Measurements from ENCODE around the gene EVL.

EVL gene

DNA sequence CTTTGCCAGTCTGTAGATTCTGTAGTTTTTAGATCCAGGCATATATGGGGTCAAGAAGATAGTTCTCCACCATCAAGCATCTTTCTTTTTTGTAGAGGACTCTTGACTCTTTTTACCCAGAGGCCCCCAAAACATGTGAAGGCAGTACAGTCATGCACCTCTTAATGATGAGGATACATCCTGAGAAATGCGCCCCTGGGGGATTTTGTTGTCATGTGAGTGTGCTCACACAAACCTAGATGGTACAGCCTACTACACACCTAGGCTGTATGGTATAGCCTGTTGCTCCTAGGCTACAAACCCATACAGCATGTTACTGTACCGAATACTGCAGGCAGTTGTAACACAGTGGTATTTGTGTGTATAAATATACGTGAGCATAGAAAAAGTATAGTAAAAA is 23.0 kb downstream of the EVL start:
- ChIA-PET POLR2A (no interaction called here), CTCF (no interaction called here)
- TF ChIP-seq, protein P1, sequence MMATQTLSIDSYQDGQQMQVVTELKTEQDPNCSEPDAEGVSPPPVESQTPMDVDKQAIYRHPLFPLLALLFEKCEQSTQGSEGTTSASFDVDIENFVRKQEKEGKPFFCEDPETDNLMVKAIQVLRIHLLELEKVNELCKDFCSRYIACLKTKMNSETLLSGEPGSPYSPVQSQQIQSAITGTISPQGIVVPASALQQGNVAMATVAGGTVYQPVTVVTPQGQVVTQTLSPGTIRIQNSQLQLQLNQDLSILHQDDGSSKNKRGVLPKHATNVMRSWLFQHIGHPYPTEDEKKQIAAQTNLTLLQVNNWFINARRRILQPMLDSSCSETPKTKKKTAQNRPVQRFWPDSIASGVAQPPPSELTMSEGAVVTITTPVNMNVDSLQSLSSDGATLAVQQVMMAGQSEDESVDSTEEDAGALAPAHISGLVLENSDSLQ (IDR thresholded peaks at IDR 0.05), result no peak
- TF ChIP-seq FOXA1 (IDR thresholded peaks at IDR 0.05) (no peak), BHLHE40 (IDR thresholded peaks at IDR 0.05; ENCODE audit: borderline replicate concordance) (no peak), ARNT (IDR thresholded peaks at IDR 0.05) (no peak), TARDBP (IDR thresholded peaks at IDR 0.05) (no peak), NFRKB (IDR thresholded peaks at IDR 0.05) (no peak), HDGF (IDR thresholded peaks at IDR 0.05; ENCODE audit: borderline replicate concordance) (no peak), LEF1 (IDR thresholded peaks at IDR 0.05; ENCODE audit: borderline replicate concordance) (no peak), SUZ12 (IDR thresholded peaks at IDR 0.05) (no peak), FOXK2 (IDR thresholded peaks at IDR 0.05) (no peak), L3MBTL2 (conservative IDR thresholded peaks at IDR 0.05) (no peak), ELF4 (IDR thresholded peaks at IDR 0.05) (no peak), SP1 (IDR thresholded peaks at IDR 0.05) (no peak), FOXM1 (IDR thresholded peaks at IDR 0.05; ENCODE audit: borderline replicate concordance) (no peak), ZNF384 (IDR thresholded peaks at IDR 0.05) (no peak), CTBP1 (IDR thresholded peaks at IDR 0.05; ENCODE audit: borderline replicate concordance) (no peak)
- DNase-seq (ENCODE audit: extremely low spot score), result no peak

DNA sequence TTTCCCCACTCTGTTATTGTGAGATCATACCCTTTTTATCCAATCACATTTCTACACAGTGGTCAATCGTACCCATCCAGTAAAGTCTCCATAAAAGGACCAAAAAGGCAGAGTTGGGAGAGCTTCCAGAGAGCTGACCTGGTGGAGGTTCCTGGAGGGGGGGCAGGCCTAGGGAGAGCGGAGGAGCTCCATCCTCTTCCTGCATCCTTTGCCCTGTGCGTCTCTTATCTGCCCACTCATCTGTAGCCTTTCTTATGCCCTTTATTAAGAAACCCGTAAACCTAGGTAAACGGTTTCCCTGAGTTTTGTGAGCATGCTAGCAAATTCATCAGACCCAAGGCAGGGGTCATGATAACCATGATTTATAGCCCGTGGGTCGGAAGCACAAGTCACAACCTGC is 26.2 kb downstream of the EVL start:
- CTCF ChIA-PET, result interaction anchor here (0.7 to 1.3 kb wide), 2 partner anchors 17 to 19 kb away, joined by 3 to 5 read pairs; no protein-coding TSS in a partner anchor
- POLR2A ChIA-PET, result no interaction called here
- TF ChIP-seq BHLHE40 (IDR thresholded peaks at IDR 0.05; ENCODE audit: borderline replicate concordance) (no peak), TARDBP (IDR thresholded peaks at IDR 0.05) (no peak), CTBP1 (IDR thresholded peaks at IDR 0.05; ENCODE audit: borderline replicate concordance) (no peak), FOXK2 (IDR thresholded peaks at IDR 0.05) (no peak), ARNT (IDR thresholded peaks at IDR 0.05) (no peak), HDGF (IDR thresholded peaks at IDR 0.05; ENCODE audit: borderline replicate concordance) (no peak), SP1 (IDR thresholded peaks at IDR 0.05) (no peak), FOXM1 (IDR thresholded peaks at IDR 0.05; ENCODE audit: borderline replicate concordance) (no peak)
- TF ChIP-seq, protein P1 (IDR thresholded peaks at IDR 0.05), result no peak
- DNase-seq (ENCODE audit: extremely low spot score), result no peak

DNA sequence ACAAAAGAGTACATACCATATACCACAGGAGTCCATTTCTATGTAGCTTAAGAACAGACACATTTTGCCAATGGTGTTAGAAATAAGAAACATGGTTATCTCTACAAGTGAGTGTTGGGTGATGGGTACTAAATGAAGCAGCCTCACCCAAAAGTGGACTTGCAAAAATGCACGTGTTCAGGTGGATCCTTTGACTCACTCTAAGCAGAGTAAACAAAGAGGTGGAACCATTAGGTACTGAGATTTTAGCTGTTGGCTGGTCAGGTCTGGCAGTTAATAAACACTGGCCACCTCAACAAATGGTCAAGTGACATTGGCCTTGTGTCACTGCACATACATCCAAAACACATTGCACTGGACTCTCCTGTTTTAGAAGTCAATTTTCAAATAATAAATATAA is 27.6 kb downstream of the EVL start:
- CTCF ChIA-PET, result no interaction called here
- POLR2A ChIA-PET, result no interaction called here
- TF ChIP-seq CTBP1 (IDR thresholded peaks at IDR 0.05; ENCODE audit: borderline replicate concordance) (no peak), L3MBTL2 (conservative IDR thresholded peaks at IDR 0.05) (no peak), TARDBP (IDR thresholded peaks at IDR 0.05) (no peak), BHLHE40 (IDR thresholded peaks at IDR 0.05; ENCODE audit: borderline replicate concordance) (no peak), ELF4 (IDR thresholded peaks at IDR 0.05) (no peak), HDGF (IDR thresholded peaks at IDR 0.05; ENCODE audit: borderline replicate concordance) (no peak), ZNF384 (IDR thresholded peaks at IDR 0.05) (no peak), NFRKB (IDR thresholded peaks at IDR 0.05) (no peak), FOXM1 (IDR thresholded peaks at IDR 0.05; ENCODE audit: borderline replicate concordance) (no peak), ARNT (IDR thresholded peaks at IDR 0.05) (no peak), FOXK2 (IDR thresholded peaks at IDR 0.05) (no peak)
- TF ChIP-seq, protein P1 (IDR thresholded peaks at IDR 0.05), result no peak
- no peak for DNase-seq (ENCODE audit: extremely low spot score)

DNA sequence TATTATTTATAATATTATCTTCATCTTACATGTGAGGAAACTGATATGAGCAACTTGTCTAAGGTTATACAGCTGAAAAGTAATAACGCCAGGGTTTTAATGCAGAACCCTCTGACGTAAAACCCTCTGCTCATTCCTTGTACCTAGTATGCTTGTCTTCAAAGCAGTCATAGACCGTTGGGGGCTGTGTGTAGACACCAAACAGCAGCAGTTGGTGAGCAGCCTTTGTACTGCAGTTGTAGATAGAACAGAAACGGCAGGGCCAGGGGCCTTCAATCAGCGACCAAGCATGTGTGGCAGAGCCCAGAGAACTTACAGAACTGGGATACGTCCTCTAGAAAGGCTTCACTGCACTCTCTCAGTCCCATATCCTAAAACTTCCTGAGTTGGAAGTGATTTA is 28.1 kb downstream of the EVL start:
- TF ChIP-seq CTBP1 (IDR thresholded peaks at IDR 0.05; ENCODE audit: borderline replicate concordance), result no peak
- no peak for TF ChIP-seq L3MBTL2 (conservative IDR thresholded peaks at IDR 0.05)
- no peak for TF ChIP-seq FOXA1 (IDR thresholded peaks at IDR 0.05)
- TF ChIP-seq, protein P1 (IDR thresholded peaks at IDR 0.05), result no peak
- TF ChIP-seq ARNT (IDR thresholded peaks at IDR 0.05), result no peak
- TF ChIP-seq TARDBP (IDR thresholded peaks at IDR 0.05), result no peak
- no peak for TF ChIP-seq SUZ12 (IDR thresholded peaks at IDR 0.05)
- no peak for TF ChIP-seq ZNF384 (IDR thresholded peaks at IDR 0.05)
- DNase-seq (ENCODE audit: extremely low spot score), result no peak
- ChIA-PET CTCF (no interaction called here), POLR2A (no interaction called here)

DNA sequence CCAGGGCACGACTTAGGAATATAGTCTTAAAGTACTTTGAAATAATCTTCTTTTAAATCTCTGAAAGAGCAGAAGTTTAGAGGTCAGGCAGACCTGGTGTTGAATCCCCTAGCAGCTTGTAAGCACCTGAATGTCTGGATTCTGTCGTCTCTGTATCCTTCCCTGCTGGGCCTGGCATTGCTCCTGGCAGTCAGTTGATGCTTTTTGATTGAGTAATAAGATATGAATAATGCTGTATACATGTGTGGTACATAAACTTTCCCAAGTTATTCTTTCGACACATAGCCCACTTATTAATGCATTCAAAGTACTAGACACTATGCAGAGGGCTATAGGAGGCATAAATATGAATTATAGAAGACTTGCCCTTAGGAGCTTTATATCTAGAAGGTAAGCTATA is 31.4 kb downstream of the EVL start:
- TF ChIP-seq CTBP1 (IDR thresholded peaks at IDR 0.05; ENCODE audit: borderline replicate concordance) (no peak), BHLHE40 (IDR thresholded peaks at IDR 0.05; ENCODE audit: borderline replicate concordance) (no peak), FOXA1 (IDR thresholded peaks at IDR 0.05) (no peak)
- DNase-seq (ENCODE audit: extremely low spot score), result no peak
- CTCF ChIA-PET, result interaction anchor here (2.3 kb wide), 1 partner anchor 11 kb away, joined by 10 read pairs; no protein-coding TSS in a partner anchor
- POLR2A ChIA-PET, result interaction anchor here (1.2 kb wide), 1 partner anchor 16 kb away, joined by 3 read pairs; no protein-coding TSS in a partner anchor

DNA sequence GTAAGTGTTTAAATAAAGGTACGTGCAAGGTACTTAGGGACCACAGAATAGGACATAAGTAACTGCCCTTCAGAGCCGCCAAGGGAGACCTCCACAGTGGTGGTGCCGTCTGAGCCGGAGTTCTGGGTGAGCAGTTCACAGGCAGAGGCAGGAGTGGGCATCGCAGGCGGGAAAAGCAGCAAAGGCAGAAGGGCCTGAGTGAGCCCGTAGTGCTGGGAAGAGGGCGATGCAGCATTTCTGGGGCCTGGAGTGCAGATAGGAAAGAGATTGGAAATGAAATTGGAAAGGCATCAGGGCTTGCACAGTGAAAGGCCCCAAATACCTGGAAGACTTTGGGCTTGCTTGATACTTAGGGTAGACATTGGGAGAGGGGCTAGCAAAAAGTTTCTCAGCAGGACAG is 32.9 kb downstream of the EVL start:
- ChIA-PET CTCF (no interaction called here), POLR2A (no interaction called here)
- TF ChIP-seq FOXA1 (IDR thresholded peaks at IDR 0.05), result no peak
- TF ChIP-seq ZNF384 (IDR thresholded peaks at IDR 0.05), result no peak
- TF ChIP-seq TARDBP (IDR thresholded peaks at IDR 0.05), result no peak
- no peak for TF ChIP-seq BHLHE40 (IDR thresholded peaks at IDR 0.05; ENCODE audit: borderline replicate concordance)
- no peak for TF ChIP-seq ELF4 (IDR thresholded peaks at IDR 0.05)
- TF ChIP-seq ARNT (IDR thresholded peaks at IDR 0.05), result no peak
- no peak for TF ChIP-seq FOXM1 (IDR thresholded peaks at IDR 0.05; ENCODE audit: borderline replicate concordance)
- no peak for TF ChIP-seq HDGF (IDR thresholded peaks at IDR 0.05; ENCODE audit: borderline replicate concordance)
- no peak for TF ChIP-seq LEF1 (IDR thresholded peaks at IDR 0.05; ENCODE audit: borderline replicate concordance)
- DNase-seq (ENCODE audit: extremely low spot score), result no peak
